ENCODE results near the gene SNRPA1.
"Not testable (repeated sequence)": the region's sequence is repeated elsewhere in the genome, so short reads cannot be mapped to it uniquely, and the experiment has no call there.

Gene SNRPA1

DNA sequence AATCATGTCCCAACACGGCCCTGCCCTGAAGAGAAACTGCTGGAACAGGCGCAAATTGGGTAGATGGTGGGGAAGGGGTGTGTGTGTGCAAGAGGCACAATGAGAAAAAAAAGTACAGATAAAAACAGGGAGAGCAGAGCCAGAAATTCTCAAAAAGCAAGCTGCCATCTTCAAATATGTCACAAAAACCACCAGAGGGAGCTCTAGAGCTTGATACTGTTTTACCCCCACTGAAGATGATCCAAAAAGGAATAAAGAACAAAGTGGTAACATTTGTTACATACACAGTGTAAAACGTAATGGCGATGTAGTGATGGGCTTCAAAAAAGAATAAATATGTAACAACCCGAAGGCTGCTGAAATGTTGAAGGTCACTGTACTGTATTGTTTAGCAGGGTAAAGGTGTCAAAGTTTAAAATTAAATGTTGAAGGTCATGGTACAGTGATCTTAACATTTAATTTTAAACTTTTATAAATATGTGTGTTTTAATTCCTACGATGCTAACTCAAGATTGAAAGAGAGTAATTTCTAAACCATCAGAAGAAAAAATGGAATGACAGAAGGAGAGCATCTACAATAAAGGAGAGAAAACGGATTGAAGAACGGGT, 6.0 kb downstream of the SNRPA1 start:
- H3K4me3 ChIP-seq (ENCODE audit: low read length) = no peak overlapping the region
- TF ChIP-seq, protein P1, sequence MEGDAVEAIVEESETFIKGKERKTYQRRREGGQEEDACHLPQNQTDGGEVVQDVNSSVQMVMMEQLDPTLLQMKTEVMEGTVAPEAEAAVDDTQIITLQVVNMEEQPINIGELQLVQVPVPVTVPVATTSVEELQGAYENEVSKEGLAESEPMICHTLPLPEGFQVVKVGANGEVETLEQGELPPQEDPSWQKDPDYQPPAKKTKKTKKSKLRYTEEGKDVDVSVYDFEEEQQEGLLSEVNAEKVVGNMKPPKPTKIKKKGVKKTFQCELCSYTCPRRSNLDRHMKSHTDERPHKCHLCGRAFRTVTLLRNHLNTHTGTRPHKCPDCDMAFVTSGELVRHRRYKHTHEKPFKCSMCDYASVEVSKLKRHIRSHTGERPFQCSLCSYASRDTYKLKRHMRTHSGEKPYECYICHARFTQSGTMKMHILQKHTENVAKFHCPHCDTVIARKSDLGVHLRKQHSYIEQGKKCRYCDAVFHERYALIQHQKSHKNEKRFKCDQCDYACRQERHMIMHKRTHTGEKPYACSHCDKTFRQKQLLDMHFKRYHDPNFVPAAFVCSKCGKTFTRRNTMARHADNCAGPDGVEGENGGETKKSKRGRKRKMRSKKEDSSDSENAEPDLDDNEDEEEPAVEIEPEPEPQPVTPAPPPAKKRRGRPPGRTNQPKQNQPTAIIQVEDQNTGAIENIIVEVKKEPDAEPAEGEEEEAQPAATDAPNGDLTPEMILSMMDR (conservative IDR thresholded peaks at IDR 0.05; ENCODE audit: low read length) = peak; percentile 76
- DNase-seq (ENCODE audit: low read depth) = peak; percentile 65

DNA sequence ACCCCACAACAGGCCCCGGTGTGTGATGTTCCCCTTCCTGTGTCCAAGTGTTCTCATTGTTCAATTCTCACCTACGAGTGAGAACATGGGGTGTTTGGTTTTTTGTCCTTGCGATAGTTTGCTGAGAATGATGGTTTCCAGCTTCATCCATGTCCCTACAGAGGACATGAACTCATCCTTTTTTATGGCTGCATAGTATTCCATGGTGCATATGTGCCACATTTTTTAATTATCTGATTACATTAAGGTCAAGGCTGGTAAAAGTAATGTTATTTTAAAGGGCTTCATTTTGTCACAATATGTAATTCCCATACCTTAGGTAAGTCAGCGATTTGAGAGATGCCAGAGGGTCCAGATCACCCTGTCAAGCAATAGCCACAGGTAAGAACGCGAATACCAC, 7.7 kb downstream of the SNRPA1 start:
- H3K4me3 ChIP-seq (ENCODE audit: low read length); DNase-seq (ENCODE audit: low read depth): not testable (repeated sequence)

DNA sequence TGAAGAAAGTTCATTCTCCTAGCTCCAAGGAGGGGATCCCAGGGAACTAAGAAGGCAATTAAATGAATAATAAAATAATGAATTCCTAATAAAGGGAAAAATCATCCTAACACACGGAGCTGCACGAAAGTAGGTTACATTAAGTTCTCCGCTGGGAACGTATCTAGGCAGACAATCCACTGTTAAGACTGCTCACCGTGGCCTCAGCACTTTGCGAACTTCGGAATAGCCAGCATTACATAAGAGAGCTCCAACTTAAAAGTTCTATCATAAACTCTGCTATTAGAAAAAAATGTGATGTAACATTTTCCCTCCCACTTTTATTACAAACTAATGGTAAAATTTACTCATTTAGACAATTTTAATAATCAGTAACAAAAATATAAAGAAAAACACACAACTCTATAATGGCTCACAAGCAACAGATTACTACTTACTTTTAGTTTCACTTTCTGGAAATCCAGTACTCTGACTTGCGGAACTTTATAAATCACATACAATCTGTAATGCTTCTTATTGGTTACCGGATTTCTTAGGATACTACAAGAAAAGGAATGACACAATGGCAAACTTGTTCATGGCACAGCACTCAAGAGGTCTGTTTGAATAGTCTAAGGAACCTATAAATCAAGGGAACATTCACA, 8.5 kb downstream of the SNRPA1 start:
- TF ChIP-seq, protein P1 (conservative IDR thresholded peaks at IDR 0.05; ENCODE audit: low read length) = no peak
- no peak overlapping the region for H3K4me3 ChIP-seq (ENCODE audit: low read length)
- DNase-seq (ENCODE audit: low read depth) = no peak

DNA sequence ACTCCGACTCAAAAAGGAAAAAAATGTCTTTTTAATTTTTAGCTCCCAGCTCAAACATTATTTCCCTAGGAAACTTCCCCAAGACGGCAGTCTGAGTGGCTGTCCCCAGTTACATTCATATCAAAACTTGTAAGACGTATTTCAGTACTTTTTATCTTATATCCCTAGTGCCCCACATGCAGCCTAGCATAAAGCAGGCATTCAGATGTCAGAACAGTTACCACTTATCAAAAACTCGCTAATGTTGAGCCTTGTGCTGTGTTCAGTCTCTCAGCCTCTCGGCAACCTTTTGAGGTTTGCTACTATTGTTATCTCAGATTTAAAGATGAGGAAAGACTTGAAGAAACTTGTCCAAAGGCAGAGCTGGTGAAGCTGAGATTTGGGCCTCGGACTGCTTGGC, 11.1 kb downstream of the SNRPA1 start:
- TF ChIP-seq, protein P1 (conservative IDR thresholded peaks at IDR 0.05; ENCODE audit: low read length) = no peak
- H3K4me3 ChIP-seq (ENCODE audit: low read length) = no peak overlapping the region
- no peak for DNase-seq (ENCODE audit: low read depth)

DNA sequence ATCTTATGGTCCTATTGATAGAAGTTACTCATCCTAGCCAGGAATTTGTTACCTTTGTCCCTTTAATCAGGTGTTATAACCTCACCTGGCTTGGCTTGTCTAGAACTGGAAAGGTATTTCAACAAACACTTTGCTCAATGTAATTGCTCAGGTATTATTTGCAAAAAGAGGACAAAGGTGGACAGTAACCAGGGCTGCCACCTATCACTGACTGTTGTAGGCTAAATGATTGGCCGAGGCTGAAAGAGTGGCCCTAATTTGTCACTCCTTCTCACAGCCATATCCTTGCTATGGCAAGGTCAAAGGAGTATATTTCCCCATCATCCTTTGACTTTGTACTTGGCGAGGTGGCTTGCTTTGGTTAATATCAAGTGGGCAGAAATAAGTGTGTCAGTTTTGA, 15.0 kb downstream of the SNRPA1 start:
- no peak overlapping the region for H3K4me3 ChIP-seq (ENCODE audit: low read length)
- no peak for DNase-seq (ENCODE audit: low read depth)
- TF ChIP-seq, protein P1 (conservative IDR thresholded peaks at IDR 0.05; ENCODE audit: low read length) = no peak

DNA sequence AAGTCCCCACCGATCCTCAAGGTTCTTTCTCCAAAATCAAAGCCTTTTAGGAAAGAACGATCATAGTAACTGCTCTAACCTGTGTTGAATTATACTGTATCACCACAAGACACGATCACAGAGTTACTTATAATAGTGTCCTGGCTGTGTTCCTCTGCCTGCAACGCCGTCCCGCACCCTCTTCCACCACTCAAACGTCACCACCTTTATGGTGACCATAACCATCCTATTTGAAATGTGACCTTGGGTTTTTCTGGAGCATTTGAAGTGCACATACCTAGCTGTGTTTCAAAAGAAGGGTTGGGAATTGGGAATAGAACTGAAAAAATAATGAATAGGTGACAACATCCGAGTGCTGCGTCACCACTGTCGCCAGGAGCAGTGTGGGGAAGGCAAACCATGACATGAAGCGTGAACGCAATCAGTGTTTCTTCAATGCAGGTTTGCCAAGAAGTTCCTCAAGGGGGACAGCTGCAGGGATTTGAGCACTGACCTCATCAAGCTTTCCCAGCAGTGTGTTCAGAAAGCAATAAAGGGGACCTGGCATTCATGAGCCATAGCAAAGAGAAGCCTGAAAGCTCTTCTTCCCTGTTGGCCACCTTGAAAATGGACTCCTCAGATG, 17.0 kb downstream of the SNRPA1 start:
- TF ChIP-seq, protein P1 (conservative IDR thresholded peaks at IDR 0.05; ENCODE audit: low read length) = no peak
- DNase-seq (ENCODE audit: low read depth) = no peak

DNA sequence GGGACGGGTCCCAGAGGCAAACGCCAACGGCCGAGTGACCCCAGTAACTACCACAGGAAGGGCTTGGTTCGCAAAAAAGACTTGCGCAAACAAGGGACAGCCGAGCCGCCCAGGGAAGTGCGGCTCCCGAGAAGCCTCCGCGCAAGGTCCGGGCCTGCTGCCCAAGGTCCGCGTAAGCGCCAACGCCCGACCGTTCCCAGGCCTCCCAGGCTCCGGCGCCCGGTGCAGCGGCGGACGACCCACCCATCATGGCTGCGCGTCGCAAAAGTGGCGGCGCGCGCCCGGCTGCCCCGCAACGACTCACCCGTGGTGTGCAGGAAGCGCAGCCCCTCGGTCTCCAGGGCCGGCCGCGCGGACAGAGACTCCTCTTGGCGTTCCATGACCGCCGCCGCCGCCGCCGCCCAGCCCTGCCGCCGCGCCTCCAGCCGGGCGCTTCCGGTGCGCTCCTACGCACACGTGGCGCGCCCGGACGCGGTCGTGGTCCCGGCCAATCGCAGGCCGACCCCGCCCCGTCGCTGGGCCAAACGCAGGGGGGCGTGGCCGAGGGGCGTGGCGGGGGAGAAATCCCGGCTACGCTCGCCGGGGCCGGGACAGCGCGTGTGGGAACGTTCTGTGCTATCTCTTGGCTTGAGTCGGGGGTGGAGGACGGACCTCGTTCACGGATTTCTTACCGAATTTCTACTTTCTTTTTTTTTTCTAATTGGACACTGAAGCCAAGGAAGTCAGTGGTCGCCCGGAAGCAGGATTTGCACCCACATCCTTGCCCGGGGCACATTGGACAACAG, 17.8 kb downstream of the SNRPA1 start, which contains the start of gene SELENOS:
SELENOS (minus strand) TSS at position 448 of the 785 bp plus-strand sequence; CDS start at position 380, 68 bp downstream.
- TF ChIP-seq, protein P1 (conservative IDR thresholded peaks at IDR 0.05; ENCODE audit: low read length) = no peak
- DNase-seq (ENCODE audit: low read depth) = peak; percentile 88
- H3K4me3 ChIP-seq (ENCODE audit: low read length) = peak within 1 kb of the TSS; percentile 77

More for the DNA sequence above, 17.0 kb downstream of the SNRPA1 start:
- H3K4me3 ChIP-seq (ENCODE audit: low read length) = peak overlapping the region; percentile 64
